HG02840 (cell line): ENCODE measurements around the gene TFF2.

ENCODE experiments used
- ATAC-seq: cut with Tn5 transposase; IDR thresholded peaks from one replicate; pipeline ENCODE4 v1.9.1; 2021; ENCODE audit warnings: mild to moderate bottlenecking, moderate library complexity, moderate number of reproducible peaks; ENCODE audit not compliant: unreplicated experiment, low FRiP score

TFF2 gene

GRCh38 chr21:42308914-42309752, 41.7 kb downstream of the TFF2 start:
- no peak for ATAC-seq

DNA sequence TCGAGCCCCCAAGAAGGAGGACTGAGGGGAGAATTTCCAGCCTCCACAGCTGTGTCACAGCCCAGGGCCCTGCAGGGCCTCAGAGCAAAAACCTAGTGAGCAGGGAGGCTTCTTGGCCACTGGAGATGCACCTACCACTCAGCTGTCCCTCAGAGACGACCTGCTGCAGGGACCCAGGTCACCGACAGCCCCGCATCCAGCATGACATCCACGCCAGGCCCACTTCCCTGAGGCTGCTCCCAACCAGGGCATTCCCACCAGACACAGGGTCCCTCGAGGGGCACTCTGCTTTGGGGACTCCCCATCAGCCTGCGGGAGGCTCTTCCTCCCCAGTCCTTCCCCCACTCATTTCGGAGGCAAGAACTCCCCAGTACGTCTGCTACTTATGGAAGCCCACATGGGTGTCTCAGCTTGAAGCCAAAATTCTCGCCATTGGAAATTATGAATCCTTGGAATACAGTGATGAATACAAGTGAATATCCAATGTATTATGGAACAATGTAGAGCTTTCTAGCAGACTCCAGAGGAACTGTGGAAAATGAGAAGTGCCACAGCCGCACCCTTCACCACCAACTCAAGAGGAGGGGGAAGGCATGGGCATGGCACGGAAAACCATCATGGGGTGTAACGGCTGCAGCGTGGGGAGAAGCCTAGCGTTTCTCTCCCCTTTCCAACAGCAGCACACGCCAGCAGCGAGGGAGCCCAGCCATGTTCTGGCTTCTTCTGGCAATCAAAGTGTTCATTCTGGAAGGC, 42.5 kb downstream of the TFF2 start:
- no peak for ATAC-seq

DNA sequence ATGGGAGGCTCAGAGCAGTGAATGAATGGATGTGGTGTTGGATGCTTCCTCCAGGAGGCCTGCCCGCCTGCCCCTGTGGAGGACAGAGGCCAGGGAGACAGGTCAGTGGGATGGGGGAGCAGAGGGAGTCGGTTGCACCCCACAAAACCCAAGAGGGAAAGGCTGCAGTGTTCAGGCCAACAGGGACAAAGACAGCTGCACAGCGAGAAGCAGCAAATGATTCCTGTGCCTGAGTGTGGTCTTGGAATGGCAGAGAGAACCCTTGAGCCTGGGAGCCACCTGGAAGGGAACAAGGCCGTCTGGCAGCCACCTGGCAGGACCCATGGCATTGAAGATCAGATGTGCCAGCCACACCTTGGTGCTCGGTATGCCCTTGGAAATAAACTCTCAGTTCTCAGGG, 43.7 kb downstream of the TFF2 start:
- ATAC-seq: no peak

DNA sequence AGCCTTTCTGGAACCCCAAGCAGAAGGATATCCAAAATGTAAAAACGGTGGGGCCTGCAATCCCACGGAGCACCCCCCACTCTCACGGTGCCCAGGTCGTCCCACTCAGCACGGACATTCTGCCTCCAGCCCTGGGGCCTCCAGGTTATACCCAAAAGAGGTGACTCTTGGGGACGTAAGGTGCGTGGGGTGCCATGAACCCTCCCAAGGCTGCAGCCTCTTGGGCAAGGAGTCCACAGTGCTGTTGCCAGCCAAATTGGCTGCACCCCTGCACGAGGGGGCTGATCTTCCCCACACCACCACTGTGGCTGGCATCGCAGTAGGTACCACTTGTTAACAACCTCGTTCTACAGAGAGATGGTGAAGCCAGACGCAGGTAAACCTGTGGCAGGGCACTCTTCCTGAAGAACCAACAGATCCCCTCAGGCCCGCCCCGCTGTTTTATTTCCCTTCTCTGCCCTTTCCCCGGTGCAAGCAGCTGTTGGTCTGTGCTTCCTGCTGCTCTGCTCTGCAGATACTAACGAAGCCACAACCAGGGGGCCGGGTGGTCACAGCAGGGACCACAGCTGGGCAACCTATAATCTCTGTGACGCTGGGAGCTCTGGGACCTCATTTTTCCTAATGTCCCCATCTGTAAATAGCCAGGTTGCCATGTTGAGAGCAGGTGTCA, 44.3 kb downstream of the TFF2 start:
- no peak for ATAC-seq

DNA sequence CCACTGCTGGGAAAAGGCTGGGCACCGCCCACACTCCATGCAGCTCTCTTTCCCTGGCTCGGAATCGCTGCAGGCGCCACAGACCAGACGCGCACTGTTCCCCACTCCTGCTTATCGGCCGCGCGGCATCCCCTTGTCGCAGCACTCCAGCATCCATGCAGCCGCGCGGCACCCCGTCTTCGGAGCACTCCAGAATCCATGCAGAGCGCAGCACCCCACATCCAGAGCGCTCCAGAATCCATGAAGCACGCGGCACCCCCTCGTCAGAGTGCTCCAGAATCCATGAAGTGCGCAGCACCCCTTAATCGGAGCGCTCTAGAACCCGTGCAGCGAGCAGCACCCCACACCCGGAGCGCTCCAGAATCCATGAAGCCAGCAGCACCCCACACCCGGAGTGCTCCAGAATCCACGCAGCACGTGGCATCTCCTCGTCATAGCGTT, 45.1 kb downstream of the TFF2 start:
- no peak for ATAC-seq

DNA sequence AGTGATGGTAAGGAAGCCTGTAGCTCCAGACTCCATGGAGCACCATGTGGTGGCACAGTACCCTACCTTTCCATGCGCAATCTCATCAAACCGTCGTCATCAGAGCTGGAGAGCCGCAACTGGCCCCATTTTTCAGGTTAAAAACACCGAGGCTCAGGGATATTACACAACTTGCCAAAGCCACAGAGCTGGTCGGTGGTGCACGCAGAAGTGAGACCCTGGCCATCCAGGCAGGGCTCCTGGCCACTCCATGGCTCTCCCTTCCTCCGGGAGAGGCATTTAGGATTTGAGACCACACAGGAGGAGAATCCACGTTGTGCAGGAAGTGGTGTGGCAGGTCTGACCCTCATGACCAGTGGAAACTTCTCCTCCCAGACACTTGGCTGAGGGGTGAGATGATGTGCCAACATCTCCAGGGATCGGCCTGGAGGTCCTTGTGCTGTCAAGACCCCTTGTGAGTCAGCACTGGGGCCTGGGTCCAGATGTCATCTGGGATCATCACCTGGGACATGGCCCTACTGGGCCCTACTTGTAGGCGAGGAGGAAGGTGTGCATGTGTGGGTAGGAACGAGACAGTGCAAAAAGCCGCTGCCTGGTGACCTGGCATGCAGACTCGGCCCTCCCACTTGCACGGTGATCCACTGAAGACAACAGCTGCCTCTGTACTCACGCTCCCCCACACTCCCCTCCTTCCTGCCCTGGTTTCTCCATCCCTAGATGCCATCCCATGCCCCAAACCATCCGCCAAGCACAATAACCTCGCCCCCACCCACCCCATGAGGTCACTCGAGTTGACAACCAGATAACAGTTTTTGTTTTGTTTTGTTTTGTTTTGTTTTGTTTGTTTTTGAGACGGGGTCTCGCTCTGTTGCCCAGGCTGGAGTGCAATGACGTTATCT, 46.0 kb downstream of the TFF2 start:
- no peak for ATAC-seq

GRCh38 chr21:42303443-42303842, 47.4 kb downstream of the TFF2 start:
- no peak for ATAC-seq

- no peak for ATAC-seq
Measured at GRCh38 chr21:42302794-42303193, 48.0 kb downstream of the TFF2 start.

DNA sequence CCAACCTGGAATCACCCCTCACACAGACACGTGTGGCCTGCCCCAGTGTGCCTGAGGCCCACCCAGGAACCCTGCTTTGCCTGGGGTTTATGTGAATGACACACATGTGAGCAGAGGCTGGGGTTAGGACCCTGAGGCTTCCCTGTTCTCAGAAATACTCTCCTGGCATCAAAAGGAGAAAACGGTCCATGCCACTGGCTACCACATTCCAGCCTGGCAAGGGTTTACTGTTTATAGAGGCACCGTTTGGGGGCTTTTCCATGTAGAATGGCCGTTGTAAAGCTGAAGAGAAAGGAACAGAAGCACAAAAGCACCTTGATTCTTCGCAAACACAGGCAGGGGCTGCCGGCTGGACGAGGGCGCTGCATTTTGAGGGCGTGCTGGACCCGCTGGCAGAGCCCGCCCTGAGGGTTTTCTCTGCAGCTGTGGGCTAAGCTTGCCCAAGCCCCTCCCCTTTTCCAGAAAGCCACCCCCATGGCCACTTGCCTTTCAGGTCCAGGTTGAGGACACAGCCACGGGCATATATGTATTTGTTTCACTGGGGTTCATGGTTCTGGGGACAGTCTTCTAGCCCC, 48.6 kb downstream of the TFF2 start:
- ATAC-seq: no peak

DNA sequence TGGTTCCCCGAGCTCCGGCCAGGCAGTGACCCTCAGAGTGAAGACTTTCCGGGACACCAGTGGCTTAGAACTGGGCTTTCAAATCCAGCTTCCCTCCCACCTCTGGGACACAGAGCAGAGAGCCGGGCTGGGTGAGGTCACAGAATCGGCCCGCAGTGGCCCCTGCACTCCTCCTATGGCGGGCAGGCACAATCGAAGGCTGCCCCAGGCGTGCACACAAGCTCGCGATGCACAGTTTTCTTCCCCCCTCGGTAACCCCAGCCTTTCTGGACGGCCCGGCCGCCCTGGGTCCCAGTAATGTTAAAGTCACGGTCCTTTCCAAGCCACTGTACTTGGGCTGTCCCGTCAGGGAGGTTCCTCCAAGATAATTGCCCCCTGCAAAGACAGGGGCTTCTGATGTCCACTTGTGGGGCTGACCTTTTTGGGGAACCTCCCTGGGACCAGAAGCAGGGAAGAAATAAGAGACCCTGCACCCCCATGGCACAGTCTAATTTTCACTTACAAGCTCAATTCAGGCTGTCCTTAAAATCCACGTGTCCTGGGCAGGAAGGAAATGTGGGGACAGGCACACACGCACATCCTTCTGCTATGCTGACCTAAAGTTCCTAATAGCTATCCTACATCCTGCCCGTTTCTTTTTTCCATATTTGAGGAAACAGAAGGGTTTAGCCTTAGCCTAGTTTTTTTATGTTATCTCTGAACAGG, 49.3 kb downstream of the TFF2 start:
- no peak for ATAC-seq

DNA sequence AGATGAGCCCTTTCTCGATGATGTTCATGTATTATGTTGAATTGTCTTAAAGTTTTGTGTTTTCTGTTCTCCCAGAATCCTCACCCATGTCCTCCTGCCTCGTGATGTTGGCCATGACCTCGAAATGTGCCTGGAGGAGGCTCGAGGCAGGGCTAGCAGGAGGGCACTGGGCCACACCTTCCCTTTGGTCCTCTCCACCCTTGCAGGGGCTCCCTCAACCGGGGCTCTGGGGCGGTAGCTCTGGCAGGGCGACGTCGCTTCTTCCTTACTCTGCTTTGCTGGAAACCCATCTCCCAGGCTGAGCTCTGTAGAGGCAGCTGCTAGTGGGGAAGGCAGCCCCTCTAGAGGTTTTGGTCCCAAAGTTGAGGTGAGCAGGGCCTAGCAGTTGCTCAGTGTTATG, 49.8 kb downstream of the TFF2 start:
- ATAC-seq: no peak

- no peak for ATAC-seq
Measured at GRCh38 chr21:42300045-42300583, 50.7 kb downstream of the TFF2 start.

DNA sequence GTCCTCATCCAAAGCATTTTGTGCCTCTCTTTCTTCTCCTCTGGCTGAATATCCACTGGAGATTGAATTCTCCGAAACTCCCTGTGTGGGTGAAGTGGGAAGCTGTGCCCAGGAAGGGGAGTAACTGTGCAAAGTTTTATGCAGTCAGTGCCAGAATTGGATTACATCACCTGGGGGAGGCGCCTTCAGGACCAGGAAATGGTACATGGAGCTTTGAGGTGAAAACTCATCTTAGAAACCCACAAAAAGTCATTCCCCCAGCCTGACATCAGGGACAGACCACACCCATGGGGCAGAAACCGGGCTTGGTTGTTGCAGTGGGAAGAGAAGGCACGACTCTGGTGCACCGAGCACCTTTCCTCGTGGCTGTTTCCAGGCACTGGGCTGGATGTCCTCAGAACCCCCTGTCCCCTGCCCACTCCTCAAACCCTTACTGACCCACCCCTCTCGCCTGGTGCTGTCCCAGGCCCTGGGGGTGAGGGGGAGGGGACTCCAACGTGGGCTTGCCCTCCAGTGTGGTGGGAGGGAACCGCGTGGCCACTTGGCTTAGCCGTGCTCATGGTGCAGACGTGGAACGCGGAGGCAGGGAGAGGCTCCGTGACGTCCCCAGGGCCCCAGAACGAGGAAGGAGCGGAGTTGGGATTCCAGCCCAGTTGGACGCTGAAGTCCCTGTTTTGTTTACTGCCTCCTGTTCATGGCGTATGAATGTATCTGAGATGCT, 51.3 kb downstream of the TFF2 start:
- ATAC-seq: no peak

DNA sequence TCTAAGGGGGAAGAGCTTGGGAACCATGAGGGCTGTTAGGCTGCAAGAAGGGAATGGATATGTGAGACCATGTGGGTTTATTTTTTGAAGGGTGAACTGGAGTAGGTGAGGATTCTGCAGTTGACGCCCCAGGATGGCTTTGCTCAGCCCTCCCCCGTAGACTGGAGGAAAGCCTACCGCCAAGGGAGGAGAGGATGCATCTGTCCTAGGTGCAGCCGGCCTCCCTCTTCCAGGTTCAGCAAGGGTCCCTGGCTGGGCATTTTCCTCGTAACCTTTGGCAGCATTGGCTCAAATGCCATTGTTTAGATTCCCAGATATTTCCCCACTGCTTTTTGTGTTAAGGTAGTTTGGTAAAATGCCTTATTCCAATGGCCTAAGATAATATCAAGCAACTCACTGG, 52.1 kb downstream of the TFF2 start:
- no peak for ATAC-seq

GRCh38 chr21:42298237-42298636, 52.6 kb downstream of the TFF2 start:
- no peak for ATAC-seq

DNA sequence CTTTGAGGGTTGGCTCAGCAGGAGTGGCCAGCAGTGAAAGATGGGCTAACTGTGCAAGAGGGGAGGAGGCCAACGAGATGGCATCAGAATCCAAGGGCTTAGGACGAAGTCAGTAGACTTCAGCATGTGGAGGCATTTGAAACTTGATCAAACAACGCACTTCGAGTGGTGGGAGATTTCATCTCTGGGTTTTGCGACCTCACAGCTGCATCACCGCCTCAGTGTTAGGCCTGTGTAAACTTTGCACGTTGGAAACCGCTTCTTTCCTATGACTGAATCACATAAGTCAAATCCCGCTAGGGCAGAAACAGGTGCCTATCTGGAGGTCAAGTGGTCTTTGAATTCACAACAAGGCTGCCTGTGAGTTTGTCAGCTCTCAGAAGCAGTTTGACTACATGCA, 53.4 kb downstream of the TFF2 start:
- no peak for ATAC-seq

DNA sequence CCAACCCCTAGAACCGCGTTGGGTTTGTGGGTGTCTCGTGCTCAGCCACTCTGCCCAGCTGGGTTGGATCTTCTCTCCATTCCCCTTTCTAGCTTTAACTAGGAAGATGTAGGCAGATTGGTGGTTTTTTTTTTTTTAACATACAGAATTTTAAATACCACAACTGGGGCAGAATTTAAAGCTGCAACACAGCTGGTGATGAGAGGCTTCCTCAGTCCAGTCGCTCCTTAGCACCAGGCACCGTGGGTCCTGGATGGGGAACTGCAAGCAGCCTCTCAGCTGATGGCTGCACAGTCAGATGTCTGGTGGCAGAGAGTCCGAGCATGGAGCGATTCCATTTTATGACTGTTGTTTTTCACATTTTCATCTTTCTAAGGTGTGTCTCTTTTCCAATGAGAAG, 54.3 kb downstream of the TFF2 start:
- ATAC-seq: no peak
